GM12892 (cell line): Measurements from ENCODE around the gene ACY1.
A peak's percentile ranks its signal among the peaks of the same experiment; 100 is the strongest.

Experiments
- DNase-seq: peaks from one replicate; pipeline ENCODE4 v3.0.0; 2011; ENCODE audit not compliant: insufficient read length
- FAIRE-seq: peaks from 2 replicates; lab custom pipeline; 2011; peaks lifted over from hg19 to GRCh38; lab: Jason Lieb, UNC
- POLR2A ChIP-seq: IDR thresholded peaks from 2 replicates; pipeline ENCODE4 v1.6.1; 2011; ENCODE audit warnings: low read depth, low read length, control low read depth
- POLR2AphosphoS5 ChIP-seq: IDR thresholded peaks from 2 replicates; pipeline ENCODE4 v1.6.1; 2011; ENCODE audit warnings: low read depth, low read length, control low read depth
- TAF1 ChIP-seq: IDR thresholded peaks from 2 replicates; pipeline ENCODE4 v1.6.1; 2011; ENCODE audit warnings: low read depth, mild to moderate bottlenecking, control low read depth, low read length, borderline replicate concordance

Gene ACY1

DNA sequence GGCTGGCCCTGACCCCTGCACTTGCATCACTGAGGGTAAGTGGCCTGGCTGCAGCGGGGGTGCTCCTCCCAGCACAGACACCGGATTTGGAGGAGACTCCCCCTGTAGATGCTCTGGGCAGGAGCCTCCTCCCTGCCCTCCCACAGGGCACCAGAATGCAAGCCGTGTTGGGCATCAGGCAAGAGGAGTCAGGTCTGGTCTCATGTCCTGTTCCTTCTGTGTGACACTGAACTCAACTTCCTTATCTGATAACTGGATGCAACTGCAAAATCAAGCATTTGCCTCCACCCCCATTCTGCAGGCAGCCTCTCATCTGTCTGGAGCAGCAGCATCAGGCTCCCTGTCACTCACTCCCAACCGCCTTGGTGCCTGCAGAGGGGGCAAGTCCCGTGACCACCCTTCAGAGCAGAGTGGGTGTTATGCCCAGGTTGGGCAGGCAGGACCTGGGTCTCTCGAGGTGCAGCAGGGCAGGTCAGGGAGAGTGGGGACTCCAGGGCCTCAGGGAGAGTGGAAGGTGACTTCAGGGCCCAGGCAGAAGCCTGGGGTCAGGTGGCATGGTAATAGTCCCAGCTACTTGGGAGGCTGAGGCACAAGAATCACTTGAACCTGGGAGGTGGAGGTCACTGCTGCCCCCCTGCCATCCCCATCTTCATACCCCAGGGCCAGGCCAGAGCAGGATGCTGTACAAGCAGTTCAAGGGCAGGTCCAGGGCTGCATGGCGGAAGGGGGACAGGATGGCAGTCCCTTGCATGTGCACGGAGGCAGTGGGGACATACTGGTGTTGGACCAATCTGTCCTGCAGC lies 22.9 kb downstream of the ACY1 start:
- DNase-seq (no peak), FAIRE-seq (no peak)
- TF ChIP-seq POLR2A = no peak
- no peak for TF ChIP-seq TAF1
- TF ChIP-seq POLR2AphosphoS5 = no peak

DNA sequence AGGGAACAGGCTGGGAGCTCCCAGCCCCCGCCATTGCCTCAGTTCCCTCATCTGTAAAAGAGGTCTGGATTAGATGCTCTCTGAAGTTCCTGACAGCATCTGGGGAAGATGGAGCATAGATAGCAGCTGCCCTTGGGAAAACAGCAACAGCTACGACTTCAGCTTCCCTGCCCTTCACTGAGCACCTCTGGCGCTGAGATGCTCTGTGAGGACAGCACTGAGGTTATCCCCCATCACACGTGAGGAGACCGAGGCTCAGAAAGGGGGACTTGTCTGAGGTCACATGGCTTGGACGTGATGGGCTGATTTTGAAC lies 23.4 kb downstream of the ACY1 start:
- DNase-seq (no peak), FAIRE-seq (no peak)
- TF ChIP-seq POLR2A (no peak), TAF1 (no peak), POLR2AphosphoS5 (no peak)

GRCh38 chr3:52007291-52007690 lies 24.0 kb downstream of the ACY1 start:
- TF ChIP-seq TAF1 (no peak), POLR2AphosphoS5 (no peak), POLR2A (no peak)
- DNase-seq (no peak), FAIRE-seq (no peak)

GRCh38 chr3:52010431-52010830 lies 27.1 kb downstream of the ACY1 start:
- DNase-seq = no peak
- FAIRE-seq = no peak
- TF ChIP-seq POLR2AphosphoS5 (no peak), TAF1 (no peak), POLR2A (no peak)

DNA sequence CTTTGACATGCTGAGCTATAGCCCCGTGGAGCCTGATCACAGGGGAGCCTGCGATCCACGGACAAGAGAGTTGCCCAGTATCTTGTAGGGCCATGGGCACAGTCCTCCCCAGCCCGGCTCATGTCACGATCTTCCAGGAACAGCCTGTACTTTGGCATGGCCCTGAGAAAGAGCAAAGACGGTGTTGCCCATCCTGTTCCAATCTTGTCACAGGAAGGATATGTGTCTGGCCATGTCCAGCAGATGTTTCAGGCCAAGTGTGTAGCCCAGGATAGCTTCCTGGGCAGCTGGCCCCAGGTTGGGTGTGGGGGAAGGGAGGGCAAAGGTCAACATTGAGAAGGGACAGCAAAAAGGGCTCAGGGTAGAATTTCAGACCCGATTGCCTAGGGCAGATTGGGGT lies 29.4 kb downstream of the ACY1 start:
- FAIRE-seq (no peak), DNase-seq (no peak)
- TF ChIP-seq TAF1 (no peak), POLR2A (no peak), POLR2AphosphoS5 (no peak)

DNA sequence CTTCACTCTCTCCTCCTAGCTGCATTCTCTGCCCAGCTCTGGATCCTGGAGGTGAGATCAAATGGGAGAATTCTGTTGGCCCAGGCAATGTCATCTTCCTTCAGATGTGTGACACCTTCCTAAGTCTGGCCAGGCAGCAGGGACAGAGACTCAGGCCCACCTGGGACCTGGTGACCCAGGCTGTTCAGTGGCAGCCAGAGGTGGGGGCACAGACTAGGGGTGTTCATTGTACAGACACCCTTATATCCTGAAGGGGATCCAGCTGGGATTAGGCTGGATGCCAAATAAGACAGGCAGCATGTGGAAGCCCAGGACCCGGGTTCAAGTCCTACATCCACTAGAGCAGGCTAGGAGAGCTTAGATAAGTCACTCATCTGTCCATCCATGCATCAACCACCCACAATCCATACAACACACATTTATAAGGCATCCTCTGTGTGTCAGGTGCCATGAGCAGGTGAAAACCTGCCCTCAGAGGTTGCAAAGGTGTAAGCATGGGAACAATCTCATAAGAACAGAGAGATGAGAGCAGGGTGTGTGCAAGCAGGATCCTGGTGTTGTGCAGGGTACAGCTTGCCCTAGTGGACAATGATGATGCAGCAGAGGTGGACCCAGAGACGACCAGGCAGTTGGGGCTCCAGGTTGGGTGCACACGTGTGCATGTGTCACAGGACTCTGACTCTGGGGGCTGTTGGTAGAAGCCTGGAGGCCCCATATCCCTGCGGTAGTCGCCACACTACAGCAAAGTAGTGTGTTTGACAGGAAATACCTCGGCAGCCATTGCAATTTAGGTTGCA lies 30.7 kb downstream of the ACY1 start:
- no peak for FAIRE-seq
- no peak for DNase-seq
- TF ChIP-seq POLR2AphosphoS5 = no peak
- no peak for TF ChIP-seq POLR2A
- no peak for TF ChIP-seq TAF1

DNA sequence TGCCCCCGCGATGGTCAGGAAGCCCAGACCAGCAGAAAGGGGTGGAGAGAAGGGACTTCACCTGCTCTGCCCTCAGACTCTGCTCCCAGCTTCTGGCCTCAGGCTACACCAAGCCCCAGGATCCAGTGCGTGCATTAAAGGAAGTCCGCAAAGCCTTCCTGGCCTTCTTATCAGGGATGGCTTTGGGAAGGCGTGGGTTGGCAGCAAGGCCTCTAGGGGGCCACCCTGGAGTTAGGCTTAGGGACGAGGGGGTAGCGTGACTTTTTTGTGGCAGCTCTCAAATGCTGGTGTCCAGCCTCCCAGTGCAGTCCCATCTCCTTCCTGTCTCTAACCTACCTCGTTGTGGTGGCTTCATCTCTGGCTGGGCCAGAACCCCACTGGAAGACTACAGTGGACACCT lies 31.3 kb downstream of the ACY1 start:
- FAIRE-seq (no peak), DNase-seq (no peak)

DNA sequence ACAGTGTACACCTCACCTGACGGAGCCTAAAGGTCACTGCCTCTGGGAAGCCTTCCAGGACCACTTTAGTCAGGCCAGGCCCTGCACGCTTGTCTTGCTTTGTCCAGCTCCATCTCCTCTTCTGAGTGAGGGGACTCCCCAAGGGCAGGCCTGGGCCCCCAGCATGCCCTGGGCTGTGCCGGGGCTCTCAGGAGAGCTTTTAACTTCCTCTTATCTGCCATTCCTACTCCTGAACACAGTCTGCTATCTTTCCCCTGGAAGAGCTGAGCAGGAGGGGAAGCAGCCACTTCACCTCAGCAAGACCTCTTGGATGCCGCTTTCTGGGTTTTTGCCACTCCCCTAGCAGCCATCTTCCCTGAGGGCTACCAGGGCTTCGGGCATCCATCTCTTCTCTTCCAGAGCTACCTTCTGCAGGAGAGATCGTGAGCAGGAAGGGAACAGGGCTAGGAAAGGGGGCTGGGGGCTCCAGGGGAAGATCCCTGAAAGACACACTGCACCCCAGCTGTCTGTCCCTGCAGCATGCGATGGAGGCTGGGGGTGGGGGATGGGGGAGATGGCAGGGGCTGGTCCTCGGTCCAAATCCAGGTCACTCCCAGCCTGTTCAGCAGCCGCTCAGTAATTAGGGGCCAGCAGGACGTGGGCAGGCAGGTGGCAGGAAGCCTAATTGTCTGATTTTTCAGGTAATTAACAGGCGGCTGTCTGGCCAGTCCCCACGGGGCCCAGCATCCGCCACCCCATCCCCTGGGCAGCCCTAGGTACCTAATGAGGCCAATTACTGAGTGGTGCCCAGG lies 32.3 kb downstream of the ACY1 start:
- TF ChIP-seq POLR2A (no peak), TAF1 (0 out of 2 replicates have a peak, but pooled peaks have one; percentile 19)
- DNase-seq (no peak), FAIRE-seq (no peak)

More for the DNA sequence above, 31.3 kb downstream of the ACY1 start:
- TF ChIP-seq POLR2A (no peak), POLR2AphosphoS5 (no peak), TAF1 (no peak)

DNA sequence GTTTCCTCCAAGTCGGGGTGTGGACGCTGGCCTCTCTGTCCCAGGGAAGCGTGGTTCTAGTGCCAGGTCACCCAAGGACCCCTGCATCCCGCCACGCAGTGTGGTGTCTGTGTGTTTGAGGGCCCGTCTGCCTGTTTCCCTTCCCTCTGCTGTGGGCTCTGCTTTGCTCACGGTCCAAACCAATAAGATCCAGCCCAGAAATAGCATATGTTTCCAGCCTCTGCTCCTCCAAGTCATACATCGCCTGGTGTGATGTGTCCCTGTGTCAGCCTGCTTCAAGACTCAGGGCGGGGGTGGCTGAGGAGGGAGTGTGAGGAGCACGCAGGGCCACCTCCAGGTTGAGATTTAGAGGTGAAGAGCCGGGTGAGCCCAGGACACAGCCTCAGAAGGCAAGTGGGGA lies 34.3 kb downstream of the ACY1 start:
- TF ChIP-seq POLR2A (no peak), POLR2AphosphoS5 (no peak), TAF1 (no peak)
- DNase-seq = no peak
- FAIRE-seq = no peak

- FAIRE-seq = no peak
- TF ChIP-seq POLR2AphosphoS5 = no peak
- TF ChIP-seq TAF1 = no peak
- TF ChIP-seq POLR2A = no peak
- no peak for DNase-seq
These were observed 35.1 kb downstream of the ACY1 start for GRCh38 chr3:52018319-52019000.
